GM12874 (cell line): ENCODE results near the gene ARHGAP40.

Experiments
- CTCF ChIP-seq: IDR thresholded peaks from 2 replicates; pipeline ENCODE4 v1.5.1; 2011; ENCODE audit warnings: low read depth, mild to moderate bottlenecking, control low read depth, low read length, moderate library complexity; ENCODE audit not compliant: insufficient read depth

Gene ARHGAP40

DNA sequence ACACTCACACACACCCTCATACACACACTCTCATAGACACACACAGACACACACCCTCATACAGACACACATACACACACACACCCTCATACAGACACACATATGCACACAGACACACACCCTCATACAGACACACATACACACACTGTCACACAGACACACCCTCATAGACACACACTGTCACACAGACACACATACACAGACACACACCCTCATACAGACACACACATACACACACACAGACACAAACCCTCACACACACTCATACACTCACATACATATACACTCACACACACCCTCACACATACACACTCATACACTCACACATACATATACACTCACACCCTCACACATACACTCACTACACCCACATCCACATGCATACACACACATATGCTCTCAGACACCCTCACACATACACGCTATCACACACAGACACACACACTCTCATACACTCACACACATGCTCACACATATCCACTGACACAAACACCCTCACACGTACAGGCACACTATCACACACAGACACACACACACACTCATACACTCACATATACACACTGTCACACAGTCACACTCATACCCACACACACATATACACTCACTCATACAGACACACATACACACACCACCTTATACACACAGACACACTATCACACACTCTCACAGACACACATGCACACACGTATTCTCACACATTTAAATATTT, 11.5 kb upstream of the ARHGAP40 start:
- no peak for TF ChIP-seq CTCF

GRCh38 chr20:38590676-38591473, 10.7 kb upstream of the ARHGAP40 start:
- TF ChIP-seq CTCF: no peak

DNA sequence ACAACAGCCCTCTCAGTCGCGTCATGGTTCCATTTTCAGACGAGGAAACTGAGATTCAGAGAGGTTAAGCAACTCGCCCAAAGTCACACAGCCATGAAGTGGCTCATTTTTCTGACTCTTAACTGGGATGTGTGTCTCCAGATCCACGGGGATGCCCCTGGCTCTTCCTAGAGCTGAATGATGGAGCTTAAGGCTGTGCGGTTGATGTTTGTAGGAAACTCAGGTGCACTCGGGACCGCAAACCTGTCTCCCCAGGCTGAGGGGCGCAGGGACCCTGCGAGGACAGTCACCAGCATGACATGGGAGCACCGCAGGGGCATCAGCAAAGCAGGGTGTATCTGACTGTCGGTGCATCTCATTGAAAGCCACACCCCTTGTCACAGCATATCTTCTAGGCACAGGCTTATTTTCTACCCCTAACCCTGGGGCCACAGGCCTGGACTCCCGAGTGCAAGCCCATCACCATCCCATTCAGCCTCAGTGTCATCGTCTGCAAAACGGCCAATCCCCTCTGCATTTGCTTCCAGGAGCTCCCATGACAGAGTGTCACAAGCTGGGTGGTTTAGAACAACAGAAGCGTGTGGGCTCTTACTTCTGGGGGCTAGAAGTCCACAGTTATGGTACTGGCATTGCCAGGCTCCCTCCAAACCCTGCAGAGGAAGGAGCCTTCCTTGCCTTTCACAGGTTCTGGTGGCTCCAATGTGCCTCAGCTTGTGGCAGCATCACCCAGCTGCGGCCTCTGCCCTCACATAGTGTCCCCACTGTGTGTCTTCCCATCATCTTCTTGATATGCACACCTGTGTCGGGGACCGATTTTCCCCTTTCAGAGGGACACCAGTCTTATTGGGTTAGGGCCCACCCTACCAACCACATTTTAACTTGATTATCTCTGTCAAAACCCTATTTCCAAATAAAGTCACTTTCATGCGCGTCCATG, 9.9 kb upstream of the ARHGAP40 start:
- no peak for TF ChIP-seq CTCF

DNA sequence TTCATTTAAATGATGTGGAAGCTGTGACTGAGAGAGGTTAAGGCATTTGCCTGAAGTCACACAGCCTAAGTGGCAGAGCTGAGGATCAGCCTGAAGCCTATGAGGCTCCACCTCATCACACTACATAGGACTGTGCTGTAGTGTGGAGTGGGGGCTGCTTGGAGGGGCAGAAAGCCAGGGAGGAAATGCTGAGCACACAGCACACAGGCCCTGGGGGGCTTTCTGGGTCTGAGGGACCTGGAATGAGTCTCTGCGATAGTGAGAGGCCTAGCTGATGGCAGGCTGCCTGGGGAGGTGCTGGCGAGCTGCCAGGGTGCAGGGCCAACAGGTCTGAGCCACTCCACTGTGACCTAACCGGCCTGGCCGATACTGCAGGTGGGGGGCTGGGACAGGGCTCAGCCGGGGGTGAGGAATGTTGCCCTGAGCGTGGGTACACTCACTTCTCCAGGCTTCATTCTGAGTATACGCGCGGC, 2.2 kb upstream of the ARHGAP40 start:
- TF ChIP-seq CTCF: no peak

- TF ChIP-seq CTCF: no peak
Measured at GRCh38 chr20:38600057-38600456, 1.6 kb upstream of the ARHGAP40 start.

DNA sequence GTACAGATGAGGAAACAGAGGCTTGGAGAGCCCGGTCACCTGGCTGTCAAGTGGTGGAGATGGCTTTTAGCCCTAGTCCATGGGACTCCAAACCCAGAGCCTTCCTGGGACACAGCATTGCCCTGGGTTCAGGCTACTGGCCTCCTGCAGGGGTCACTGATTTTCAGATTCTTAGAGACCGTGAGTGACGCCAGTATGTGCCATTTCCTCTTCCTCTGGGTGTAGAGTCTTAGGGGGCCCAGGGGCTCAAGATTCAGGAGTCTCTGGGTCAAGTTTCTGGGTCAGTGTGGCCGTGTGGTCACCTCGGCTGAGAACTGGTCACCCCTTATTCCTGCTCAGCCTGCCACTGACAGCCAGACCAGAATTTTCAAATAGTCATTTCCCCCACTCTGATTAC, 574 bp downstream of the ARHGAP40 start:
- TF ChIP-seq CTCF: no peak

DNA sequence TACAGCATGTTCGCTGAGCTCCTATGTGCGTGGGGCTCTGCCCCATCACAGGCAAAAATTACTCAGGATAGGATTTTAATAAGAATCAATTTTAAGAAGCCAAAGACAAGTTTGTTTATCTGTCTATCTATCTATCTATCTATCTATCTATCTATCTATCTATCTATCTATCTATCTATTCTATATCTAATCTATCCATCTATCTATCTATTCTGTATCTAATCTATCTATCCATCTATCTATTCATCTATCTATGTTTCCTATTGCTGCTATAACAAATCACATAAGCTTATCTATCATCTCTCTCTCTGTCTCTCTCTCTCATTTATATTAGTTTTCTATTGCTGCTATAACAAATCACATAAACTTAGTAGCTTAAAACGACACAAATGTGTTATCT, 1.7 kb downstream of the ARHGAP40 start:
- TF ChIP-seq CTCF: no peak
